RCC 7860 (cell line): ENCODE results near the gene NEURL4.

ENCODE experiments used
- DNase-seq: peaks from one replicate; pipeline ENCODE4 v3.0.0-alpha.2; 2015; ENCODE audit warnings: low spot score
- FAIRE-seq: peaks from 2 replicates; lab custom pipeline; 2012; peaks lifted over from hg19 to GRCh38; lab: Jason Lieb, UNC

Gene NEURL4

GRCh38 chr17:7281074-7281952 is 47.8 kb downstream of the NEURL4 start, which contains the start of gene SLC2A4:
Gene SLC2A4, plus strand, starts transcription at chr17:7281718. Its CDS starts 217 bp downstream, at chr17:7281935.
- DNase-seq (peak; percentile 61), FAIRE-seq (no peak)

- FAIRE-seq, result peak; percentile 65
- DNase-seq, result peak; percentile 66
Measured at GRCh38 chr17:7280519-7281073, 48.5 kb downstream of the NEURL4 start.

- DNase-seq (no peak), FAIRE-seq (no peak)
Measured at GRCh38 chr17:7279448-7279847, 49.7 kb downstream of the NEURL4 start.

- no peak for DNase-seq
- no peak for FAIRE-seq
Measured at GRCh38 chr17:7266784-7267183, 62.4 kb downstream of the NEURL4 start.
